ENCODE measurements around the gene PLXND1.

Gene PLXND1

DNA sequence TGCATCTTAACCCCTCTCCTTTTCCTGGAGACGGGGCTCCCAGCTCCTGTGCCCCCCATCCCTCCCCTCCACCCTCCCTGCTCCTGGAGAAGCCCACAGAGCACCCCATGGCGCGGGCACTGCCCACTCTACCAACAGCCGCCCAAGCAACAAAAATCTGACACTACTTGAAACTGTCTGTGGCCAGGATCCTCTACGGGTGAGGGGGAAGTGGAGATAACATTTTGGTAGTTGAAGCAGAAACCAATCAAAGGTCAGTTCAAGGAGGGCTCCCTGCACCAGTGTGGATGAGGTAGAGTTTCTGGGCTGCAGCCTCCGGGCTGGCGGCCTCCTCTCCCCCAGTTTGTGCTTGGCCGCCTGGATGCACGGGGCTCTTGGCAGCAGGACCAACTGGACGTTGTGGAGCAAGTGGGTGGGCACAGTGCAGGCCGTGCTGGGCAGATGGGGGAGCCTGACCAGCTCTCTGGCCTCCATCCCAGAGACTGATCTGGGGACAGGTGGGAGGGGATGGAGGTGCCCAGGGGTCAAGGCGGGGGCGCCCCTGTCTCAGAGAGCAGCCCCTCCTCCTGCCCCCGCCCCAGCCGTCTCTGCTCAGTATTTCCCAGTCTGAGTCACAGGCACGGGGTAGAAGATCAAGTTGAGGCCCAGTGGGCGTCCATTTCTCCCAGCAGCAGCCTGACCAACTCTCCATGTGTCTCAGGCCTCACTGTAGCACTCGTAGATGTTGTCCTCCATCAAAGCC, 50.7 kb downstream of the PLXND1 start:
- DNase-seq (ENCODE audit: low read depth): no peak
- TF ChIP-seq, protein P1, sequence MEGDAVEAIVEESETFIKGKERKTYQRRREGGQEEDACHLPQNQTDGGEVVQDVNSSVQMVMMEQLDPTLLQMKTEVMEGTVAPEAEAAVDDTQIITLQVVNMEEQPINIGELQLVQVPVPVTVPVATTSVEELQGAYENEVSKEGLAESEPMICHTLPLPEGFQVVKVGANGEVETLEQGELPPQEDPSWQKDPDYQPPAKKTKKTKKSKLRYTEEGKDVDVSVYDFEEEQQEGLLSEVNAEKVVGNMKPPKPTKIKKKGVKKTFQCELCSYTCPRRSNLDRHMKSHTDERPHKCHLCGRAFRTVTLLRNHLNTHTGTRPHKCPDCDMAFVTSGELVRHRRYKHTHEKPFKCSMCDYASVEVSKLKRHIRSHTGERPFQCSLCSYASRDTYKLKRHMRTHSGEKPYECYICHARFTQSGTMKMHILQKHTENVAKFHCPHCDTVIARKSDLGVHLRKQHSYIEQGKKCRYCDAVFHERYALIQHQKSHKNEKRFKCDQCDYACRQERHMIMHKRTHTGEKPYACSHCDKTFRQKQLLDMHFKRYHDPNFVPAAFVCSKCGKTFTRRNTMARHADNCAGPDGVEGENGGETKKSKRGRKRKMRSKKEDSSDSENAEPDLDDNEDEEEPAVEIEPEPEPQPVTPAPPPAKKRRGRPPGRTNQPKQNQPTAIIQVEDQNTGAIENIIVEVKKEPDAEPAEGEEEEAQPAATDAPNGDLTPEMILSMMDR (IDR thresholded peaks at IDR 0.05; ENCODE audit: low read depth, low read length, missing control alignments): no peak
- H3K4me3 ChIP-seq (ENCODE audit: low read depth, low read length): no peak overlapping the region

DNA sequence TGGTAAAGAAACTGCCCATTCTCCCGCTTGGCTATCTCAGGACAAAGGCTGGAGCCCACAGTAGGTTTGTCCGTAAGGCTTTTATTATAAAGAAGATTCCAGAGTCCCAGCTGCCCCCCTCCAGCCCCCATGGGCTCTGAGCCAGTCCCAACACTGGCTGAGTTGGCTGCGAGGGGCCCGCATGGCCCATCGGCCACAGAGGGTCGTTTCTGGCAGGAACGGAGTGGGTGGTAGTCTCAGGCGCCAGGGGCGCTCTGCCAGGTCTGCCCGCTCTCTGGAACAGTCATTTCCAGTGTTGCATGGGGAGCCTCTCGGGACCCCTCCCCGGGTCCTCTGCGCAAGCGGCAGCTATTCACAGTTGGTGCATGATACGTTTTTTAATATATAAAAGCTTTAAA, 51.3 kb downstream of the PLXND1 start:
- H3K4me3 ChIP-seq (ENCODE audit: low read depth, low read length): no peak overlapping the region
- no peak for DNase-seq (ENCODE audit: low read depth)
- TF ChIP-seq, protein P1 (IDR thresholded peaks at IDR 0.05; ENCODE audit: low read depth, low read length, missing control alignments): no peak

DNA sequence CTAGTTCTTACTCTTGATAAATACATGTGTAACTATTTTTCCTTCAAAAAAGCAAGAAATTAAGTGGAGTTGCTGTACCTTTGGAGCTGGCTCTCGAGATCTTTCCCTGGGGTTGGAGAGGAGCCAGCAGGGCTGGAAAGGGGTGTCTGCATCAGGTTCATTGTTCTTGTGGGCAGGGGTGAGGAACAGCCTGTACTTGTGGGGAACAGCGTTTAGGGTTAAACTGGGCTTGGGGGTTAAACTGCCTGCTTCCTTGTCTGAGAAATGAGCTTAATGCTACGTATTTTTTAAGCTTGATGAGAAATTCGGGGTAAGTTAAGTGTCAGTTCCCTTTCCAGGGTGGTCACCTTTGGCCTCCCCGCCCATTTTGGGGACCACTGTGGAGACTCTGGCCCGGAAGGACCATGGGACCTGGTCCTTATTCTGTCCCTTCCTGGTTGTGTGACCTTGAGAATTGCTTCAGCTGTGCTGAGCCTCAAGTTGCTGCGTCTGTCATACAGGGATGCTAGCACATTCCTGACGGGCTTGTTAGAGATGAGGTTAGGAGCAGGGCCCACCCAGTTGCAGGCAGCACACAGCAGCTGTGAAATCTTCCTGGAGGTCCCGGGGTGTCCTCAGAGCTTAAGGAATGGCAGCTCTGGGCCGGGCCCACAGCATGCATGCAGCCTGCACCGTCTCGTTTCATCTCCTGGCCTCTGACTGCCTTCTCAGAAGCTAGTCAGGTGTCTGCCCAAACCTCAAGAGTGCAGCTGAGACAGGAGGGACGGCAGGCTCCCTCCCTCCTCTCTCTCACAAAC, 51.9 kb downstream of the PLXND1 start:
- no peak for DNase-seq (ENCODE audit: low read depth)
- TF ChIP-seq, protein P1 (IDR thresholded peaks at IDR 0.05; ENCODE audit: low read depth, low read length, missing control alignments): no peak
- no peak overlapping the region for H3K4me3 ChIP-seq (ENCODE audit: low read depth, low read length)

DNA sequence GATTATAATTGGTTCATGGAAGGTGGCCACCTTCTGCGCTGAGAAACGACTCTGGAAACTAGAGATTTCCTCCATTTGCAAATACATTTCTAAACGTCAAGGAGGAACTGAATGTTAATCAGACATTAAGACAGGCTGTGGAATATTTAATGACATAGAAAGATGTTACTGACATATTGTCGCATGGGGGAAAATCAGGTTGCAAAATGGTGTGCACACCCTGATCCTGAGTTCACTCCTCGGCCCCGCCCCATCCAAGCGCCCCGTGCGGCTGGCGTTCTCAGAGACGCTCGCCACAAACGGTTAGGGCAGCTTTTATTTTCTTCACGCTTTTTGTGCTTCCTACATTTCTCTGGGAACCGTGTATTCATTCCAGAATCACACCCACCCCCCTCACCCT, 52.8 kb downstream of the PLXND1 start:
- no peak for DNase-seq (ENCODE audit: low read depth)
- TF ChIP-seq, protein P1 (IDR thresholded peaks at IDR 0.05; ENCODE audit: low read depth, low read length, missing control alignments): peak; percentile 2
- H3K4me3 ChIP-seq (ENCODE audit: low read depth, low read length): no peak overlapping the region

DNA sequence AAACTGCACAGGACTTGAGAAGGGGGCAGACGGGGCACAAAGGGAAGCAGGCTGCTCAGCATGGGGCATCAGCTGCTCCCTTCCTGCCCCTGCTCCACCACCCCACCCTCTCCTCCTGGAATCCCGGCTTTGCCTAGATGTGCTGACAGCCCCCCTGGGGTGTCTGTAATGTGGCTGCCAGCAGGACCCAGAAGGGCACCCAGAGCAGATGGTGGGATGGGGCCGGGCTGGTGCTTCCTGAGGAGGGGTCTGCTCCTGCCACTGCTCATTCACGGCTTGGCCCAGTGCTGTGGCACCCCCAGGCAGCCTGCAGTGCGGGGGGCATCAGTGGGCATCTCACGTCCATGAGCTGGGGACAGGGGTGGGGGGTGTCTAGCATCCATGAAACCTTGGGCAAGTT, 53.3 kb downstream of the PLXND1 start:
- no peak for DNase-seq (ENCODE audit: low read depth)
- no peak overlapping the region for H3K4me3 ChIP-seq (ENCODE audit: low read depth, low read length)
- TF ChIP-seq, protein P1 (IDR thresholded peaks at IDR 0.05; ENCODE audit: low read depth, low read length, missing control alignments): no peak

DNA sequence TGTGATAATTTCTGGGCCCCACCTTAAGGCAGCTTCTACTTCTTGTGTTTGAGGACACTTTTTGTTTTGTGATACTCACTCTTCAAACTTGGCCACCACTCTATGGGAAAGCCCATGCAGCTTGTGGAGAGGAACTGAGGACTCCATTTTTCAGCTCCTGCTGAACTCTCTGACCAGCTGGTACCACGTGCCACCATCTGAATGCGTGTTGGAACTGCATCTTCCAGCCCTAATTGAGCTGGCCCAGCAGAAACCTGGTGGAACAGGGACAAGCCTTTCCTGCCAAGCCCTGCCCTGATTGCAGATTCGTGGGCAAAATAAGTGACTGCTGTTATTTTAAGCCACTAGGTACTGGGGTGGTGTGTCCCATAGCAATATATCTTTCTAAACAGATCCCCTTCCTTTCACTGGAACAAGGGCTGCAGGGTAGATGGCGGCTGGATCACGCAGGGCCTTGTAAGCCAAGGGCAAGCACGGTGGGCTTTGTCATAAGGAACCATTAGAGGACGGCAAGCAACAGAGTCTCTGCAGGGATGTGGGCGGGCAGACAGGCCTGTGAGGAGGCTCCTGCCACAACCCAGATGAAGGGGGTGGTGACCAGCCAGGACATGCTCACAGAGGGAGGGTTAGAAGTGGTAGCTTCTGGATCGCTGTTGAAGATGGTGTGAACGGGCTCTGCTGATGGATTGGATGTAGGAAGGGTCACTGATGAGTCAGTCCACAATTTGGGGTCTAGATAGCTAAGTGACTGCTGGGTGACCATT, 54.0 kb downstream of the PLXND1 start:
- no peak for DNase-seq (ENCODE audit: low read depth)
- TF ChIP-seq, protein P1 (IDR thresholded peaks at IDR 0.05; ENCODE audit: low read depth, low read length, missing control alignments): no peak
- no peak overlapping the region for H3K4me3 ChIP-seq (ENCODE audit: low read depth, low read length)
